GM18868 (cell line): Measurements from ENCODE around the gene FLRT1.

Experiments
- ATAC-seq: cut with Tn5 transposase; IDR thresholded peaks from one replicate; pipeline ENCODE4 v1.9.1; 2021; ENCODE audit warnings: mild to moderate bottlenecking, moderate library complexity; ENCODE audit not compliant: unreplicated experiment

The FLRT1 gene

GRCh38 chr11:64023712-64024710 is 11.7 kb upstream of the FLRT1 start:
- ATAC-seq = no peak

- no peak for ATAC-seq
These were observed 10.5 kb upstream of the FLRT1 start for GRCh38 chr11:64025205-64025604.

GRCh38 chr11:64026575-64027205 is 9.0 kb upstream of the FLRT1 start:
- no peak for ATAC-seq

GRCh38 chr11:64027651-64028397 is 7.9 kb upstream of the FLRT1 start:
- no peak for ATAC-seq

- no peak for ATAC-seq
These were observed 7.2 kb upstream of the FLRT1 start for GRCh38 chr11:64028398-64029115.

- no peak for ATAC-seq
These were observed 6.0 kb upstream of the FLRT1 start for GRCh38 chr11:64029773-64030172.

- no peak for ATAC-seq
These were observed 4.7 kb upstream of the FLRT1 start for GRCh38 chr11:64031001-64031400.

GRCh38 chr11:64032050-64032449 is 3.7 kb upstream of the FLRT1 start:
- no peak for ATAC-seq

GRCh38 chr11:64034411-64034811 is 1.3 kb upstream of the FLRT1 start:
- no peak for ATAC-seq

GRCh38 chr11:64035081-64035524 is 628 bp upstream of the FLRT1 start:
- no peak for ATAC-seq

GRCh38 chr11:64036087-64037026 is 626 bp downstream of the FLRT1 start:
- ATAC-seq = no peak

GRCh38 chr11:64037027-64037634 is 1.4 kb downstream of the FLRT1 start:
- ATAC-seq = no peak

GRCh38 chr11:64038500-64038899 is 2.8 kb downstream of the FLRT1 start:
- no peak for ATAC-seq

- no peak for ATAC-seq
These were observed 3.4 kb downstream of the FLRT1 start for GRCh38 chr11:64039012-64039665.

- no peak for ATAC-seq
These were observed 5.1 kb downstream of the FLRT1 start for GRCh38 chr11:64040684-64041322.

GRCh38 chr11:64041846-64042245 is 6.1 kb downstream of the FLRT1 start:
- ATAC-seq = no peak

- ATAC-seq = no peak
These were observed 6.6 kb downstream of the FLRT1 start for GRCh38 chr11:64042301-64042700.

GRCh38 chr11:64043545-64043944 is 7.8 kb downstream of the FLRT1 start:
- no peak for ATAC-seq
